Upper lobe of left lung (tissue), 6 donors: ENCODE measurements around the gene BCAM. TPM values are rescaled to one million over a fixed set of nuclear protein-coding genes. Genes with fewer than 3 reads are reported as not detected.

Experiments
- ATAC-seq, 2 donors: fragments of 200-7000 bp; cut with Tn5 transposase; one replicate each; pipeline ENCODE4 v1.9.1; 2022; ENCODE audit warnings: mild to moderate bottlenecking in 2 of 2, moderate library complexity in 2 of 2; ENCODE audit not compliant: low FRiP score in 2 of 2
- DNase-seq, 2 donors: peaks; one replicate each; pipeline ENCODE4 v3.0.0-alpha.2; 2019 to 2020
- H3K27ac ChIP-seq, 4 donors: fragments of 200-600 bp; sonication (generic); one replicate each; pipeline ENCODE4 v1.5.1; 2016 to 2019
- H3K27me3 ChIP-seq, 4 donors: fragments of 200-600 bp; sonication (generic); one replicate each; pipeline ENCODE4 v1.5.1; 2017 to 2019
- H3K36me3 ChIP-seq, 4 donors: fragments of 200-600 bp; sonication (generic); one replicate each; pipeline ENCODE4 v1.5.1; 2016 to 2019
- H3K4me1 ChIP-seq, 4 donors: fragments of 200-600 bp; sonication (generic); one replicate each; pipeline ENCODE4 v1.5.1; 2018 to 2019
- H3K4me3 ChIP-seq, 4 donors: fragments of 200-600 bp; sonication (generic); one replicate each; pipeline ENCODE4 v1.5.1; 2017 to 2019; ENCODE audit warnings: mild to moderate bottlenecking in 2 of 4, moderate library complexity in 1 of 4
- H3K9me3 ChIP-seq, 4 donors: fragments of 200-600 bp; sonication (generic); one replicate each; pipeline ENCODE4 v1.5.1; 2018 to 2019
- EP300 ChIP-seq, 4 donors: sonication (generic); formaldehyde crosslinking; IDR thresholded peaks; one replicate each; pipeline ENCODE4 v1.5.1; 2017; ENCODE audit warnings: antibody characterized with exemption in 4 of 4, control low read depth in 2 of 4
- POLR2A ChIP-seq, 4 donors: fragments of 450-650 bp; IDR thresholded peaks; one replicate each; pipeline ENCODE4 v1.5.1; 2016 to 2017; ENCODE audit warnings: antibody characterized with exemption in 4 of 4, mild to moderate bottlenecking in 2 of 4
- POLR2AphosphoS5 ChIP-seq, 2 donors: sonication (generic); formaldehyde crosslinking; IDR thresholded peaks; one replicate each; pipeline ENCODE4 v1.5.1; 2017; ENCODE audit warnings: antibody characterized with exemption in 2 of 2
- WGBS, 2 donors: methylation state at CpG; one replicate each; pipeline ENCODE4 v1.1.5; 2017 to 2018; 5-methylcytosine and 5-hydroxymethylcytosine counted together
- total RNA-seq, 6 donors: library from RNA; depleted of rRNA in 4 of 6; stranded (reverse); fragments of >200 nt in 4 of 6; gene quantifications; one replicate each; pipeline versions ENCODE4 v1.1.0 to v1.2.1, GENCODE V29; 2016 to 2021
- TF ChIP-seq, protein P1 (sequence below), 6 experiments: fragments of 450-650 bp in 4 of 6; fragments of 200-600 bp in 2 of 6; sonication (generic) in 2 of 6; IDR thresholded peaks; one replicate each; pipeline ENCODE4 v1.5.1; 2016 to 2019; ENCODE audit warnings: antibody characterized with exemption in 6 of 6
- donor health status: DM: no; HTN: no; CAD: no; lungs with moderate emphysema.
- donor health status: DM: no; HTN: yes; CAD: no; lungs with severe emphysema.

BCAM gene, protein sequence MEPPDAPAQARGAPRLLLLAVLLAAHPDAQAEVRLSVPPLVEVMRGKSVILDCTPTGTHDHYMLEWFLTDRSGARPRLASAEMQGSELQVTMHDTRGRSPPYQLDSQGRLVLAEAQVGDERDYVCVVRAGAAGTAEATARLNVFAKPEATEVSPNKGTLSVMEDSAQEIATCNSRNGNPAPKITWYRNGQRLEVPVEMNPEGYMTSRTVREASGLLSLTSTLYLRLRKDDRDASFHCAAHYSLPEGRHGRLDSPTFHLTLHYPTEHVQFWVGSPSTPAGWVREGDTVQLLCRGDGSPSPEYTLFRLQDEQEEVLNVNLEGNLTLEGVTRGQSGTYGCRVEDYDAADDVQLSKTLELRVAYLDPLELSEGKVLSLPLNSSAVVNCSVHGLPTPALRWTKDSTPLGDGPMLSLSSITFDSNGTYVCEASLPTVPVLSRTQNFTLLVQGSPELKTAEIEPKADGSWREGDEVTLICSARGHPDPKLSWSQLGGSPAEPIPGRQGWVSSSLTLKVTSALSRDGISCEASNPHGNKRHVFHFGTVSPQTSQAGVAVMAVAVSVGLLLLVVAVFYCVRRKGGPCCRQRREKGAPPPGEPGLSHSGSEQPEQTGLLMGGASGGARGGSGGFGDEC
- 100 to 1,000 TPM; 246 to 557 (median 274) TPM for total RNA-seq

DNA sequence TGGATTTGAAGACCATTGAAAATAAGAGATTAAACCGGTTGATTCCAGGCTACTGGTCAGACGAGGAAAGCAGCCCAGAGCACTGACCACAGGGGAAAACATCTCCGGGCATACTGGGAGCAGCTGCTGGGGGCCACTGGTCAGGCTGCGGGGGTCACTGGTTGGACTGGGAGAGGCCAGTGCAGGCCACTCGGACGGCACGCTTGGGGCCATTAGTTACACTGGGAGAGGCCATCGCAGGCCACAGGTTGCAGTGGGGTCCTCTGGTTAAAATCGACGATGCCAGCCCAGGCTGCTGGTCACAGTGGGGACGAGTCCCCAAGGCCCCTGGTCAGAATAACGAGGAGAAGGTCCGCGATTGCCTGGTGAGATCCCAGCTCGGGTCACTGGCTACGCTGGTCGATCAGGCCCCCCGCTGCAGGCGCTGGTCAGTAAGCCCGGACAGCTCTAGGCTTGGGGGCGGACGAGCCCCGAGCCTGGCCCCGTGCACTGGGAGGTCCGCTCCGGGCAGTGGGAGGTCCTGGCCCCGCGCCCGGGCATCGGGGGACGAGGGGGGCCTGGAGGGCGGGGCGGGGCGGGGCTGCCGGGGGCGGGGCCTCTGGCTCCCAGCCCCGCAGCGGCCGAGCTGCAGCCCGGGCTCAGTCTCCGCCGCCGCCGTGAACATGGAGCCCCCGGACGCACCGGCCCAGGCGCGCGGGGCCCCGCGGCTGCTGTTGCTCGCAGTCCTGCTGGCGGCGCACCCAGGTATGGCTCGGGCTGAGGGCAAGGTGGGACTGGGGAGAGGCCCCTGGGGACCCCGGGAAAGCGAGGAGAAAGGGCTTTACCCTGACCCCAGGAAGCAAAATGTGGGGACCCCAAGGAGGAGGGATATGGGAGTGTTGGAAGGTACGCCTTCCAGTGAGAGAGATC is at the start of gene BCAM:
TSS of gene BCAM (plus strand) at position 641 of the 909 bp plus-strand sequence. CDS start at position 663, 22 bp downstream.
- H3K27ac ChIP-seq: peak within 1 kb of the TSS; percentile 78 to 90 (median 81)
- 1 to 9% methylated on average over 13 to 24 of the region's 59 CpGs for WGBS, 2 donors
- no peaks in the 10 kb centered on the region for H3K9me3 ChIP-seq
- H3K36me3 ChIP-seq: peaks cover 0 to 15% (median 5%) of the 10 kb centered on the region in 4 donors
- DNase-seq: peak; percentile 87 to 96
- peak within 1 kb of the TSS; percentile 48 to 73 (median 62) for H3K4me3 ChIP-seq
- H3K4me1 ChIP-seq: peaks cover 30 to 38% (median 33%) of the 10 kb centered on the region in 4 donors
- peak; percentile 88 to 91 for ATAC-seq
- TF ChIP-seq EP300 (IDR thresholded peaks at IDR 0.05) (peak in 1 of 4 donors; percentile 30), POLR2AphosphoS5 (IDR thresholded peaks at IDR 0.05) (peak; percentile 36 to 70), POLR2A (IDR thresholded peaks at IDR 0.05) (peak in 2 of 4 donors; percentile 35 to 78)
- TF ChIP-seq, protein P1, sequence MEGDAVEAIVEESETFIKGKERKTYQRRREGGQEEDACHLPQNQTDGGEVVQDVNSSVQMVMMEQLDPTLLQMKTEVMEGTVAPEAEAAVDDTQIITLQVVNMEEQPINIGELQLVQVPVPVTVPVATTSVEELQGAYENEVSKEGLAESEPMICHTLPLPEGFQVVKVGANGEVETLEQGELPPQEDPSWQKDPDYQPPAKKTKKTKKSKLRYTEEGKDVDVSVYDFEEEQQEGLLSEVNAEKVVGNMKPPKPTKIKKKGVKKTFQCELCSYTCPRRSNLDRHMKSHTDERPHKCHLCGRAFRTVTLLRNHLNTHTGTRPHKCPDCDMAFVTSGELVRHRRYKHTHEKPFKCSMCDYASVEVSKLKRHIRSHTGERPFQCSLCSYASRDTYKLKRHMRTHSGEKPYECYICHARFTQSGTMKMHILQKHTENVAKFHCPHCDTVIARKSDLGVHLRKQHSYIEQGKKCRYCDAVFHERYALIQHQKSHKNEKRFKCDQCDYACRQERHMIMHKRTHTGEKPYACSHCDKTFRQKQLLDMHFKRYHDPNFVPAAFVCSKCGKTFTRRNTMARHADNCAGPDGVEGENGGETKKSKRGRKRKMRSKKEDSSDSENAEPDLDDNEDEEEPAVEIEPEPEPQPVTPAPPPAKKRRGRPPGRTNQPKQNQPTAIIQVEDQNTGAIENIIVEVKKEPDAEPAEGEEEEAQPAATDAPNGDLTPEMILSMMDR (IDR thresholded peaks at IDR 0.05): no peak
- no peaks in the 10 kb centered on the region for H3K27me3 ChIP-seq

DNA sequence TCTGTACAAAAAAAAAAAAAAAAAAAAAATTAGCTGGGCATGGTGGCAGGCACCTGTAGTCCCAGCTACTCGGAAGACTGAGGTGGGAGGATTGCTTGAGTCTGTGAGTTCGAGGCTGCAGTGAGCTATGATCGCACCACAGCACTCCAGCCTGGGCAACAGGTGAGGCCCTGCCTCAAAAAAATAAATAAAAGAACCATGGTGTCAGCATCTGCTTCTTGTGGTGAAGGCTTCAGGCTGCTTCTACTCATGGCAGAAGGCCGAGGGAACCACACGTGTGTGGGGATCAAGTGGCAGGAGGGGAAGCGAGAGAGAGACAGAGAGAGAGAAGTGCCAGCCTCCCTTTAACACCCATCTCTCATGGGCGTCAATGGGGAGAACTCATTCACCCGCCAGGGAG is 46.9 kb upstream of the BCAM start:
- peaks cover 12 to 50% (median 38%) of the 10 kb centered on the region in 4 donors for H3K36me3 ChIP-seq
- TF ChIP-seq EP300 (IDR thresholded peaks at IDR 0.05): no peak
- no peak for TF ChIP-seq POLR2AphosphoS5 (IDR thresholded peaks at IDR 0.05)
- no peak for DNase-seq
- WGBS, 2 donors: 85 to 94% methylated on average over 7 to 8 of the region's 8 CpGs
- H3K27ac ChIP-seq: no peak overlapping the region
- peaks cover 17 to 34% (median 25%) of the 10 kb centered on the region in 4 donors for H3K4me1 ChIP-seq
- H3K27me3 ChIP-seq: no peaks in the 10 kb centered on the region
- no peaks in the 10 kb centered on the region for H3K9me3 ChIP-seq
- no peak overlapping the region for H3K4me3 ChIP-seq
- no peak for ATAC-seq

DNA sequence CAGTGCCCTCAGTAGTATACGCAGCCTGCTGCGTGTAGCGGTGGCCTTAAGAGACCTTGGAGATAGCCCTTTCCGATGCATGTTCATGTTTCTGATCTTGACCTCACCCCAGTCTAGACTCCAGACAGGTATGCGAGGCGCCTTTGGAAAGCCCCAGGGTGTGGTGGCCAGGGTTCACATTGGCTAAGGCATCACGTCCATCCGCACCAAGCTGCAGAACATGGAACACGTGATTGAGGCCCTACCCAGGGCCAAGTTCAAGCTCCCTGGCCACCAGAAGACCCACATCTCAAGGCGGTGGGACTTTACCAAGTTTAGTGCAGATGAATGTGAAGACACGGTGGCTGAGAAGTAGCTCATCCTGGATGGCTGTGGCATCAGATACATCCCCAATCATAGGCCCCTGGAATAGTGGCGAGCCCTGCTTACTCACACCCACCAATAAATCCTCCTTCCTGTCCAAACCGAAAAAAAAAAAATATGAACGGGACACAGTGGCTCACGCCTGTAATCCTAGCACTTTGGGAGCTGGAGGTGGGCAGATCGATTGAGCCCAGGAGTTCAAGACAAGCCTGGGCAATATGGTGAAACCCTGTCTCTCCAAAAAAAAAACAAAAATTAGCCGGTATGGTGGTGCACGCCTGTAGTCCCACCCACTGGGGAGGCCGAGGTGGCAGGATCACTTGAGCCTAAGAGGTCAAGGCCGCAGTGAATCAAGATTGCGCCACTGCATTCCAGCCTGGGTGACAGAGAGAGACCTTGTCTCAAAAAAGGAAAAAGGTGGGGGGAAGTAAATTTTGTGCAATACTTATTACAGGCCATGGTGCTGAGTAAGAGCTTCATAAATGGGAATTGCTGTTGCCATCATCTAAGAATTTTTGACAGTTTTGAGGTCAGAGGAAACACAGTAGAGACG is 43.6 kb upstream of the BCAM start:
- peaks cover 0 to 17% (median 8%) of the 10 kb centered on the region in 4 donors for H3K4me1 ChIP-seq

DNA sequence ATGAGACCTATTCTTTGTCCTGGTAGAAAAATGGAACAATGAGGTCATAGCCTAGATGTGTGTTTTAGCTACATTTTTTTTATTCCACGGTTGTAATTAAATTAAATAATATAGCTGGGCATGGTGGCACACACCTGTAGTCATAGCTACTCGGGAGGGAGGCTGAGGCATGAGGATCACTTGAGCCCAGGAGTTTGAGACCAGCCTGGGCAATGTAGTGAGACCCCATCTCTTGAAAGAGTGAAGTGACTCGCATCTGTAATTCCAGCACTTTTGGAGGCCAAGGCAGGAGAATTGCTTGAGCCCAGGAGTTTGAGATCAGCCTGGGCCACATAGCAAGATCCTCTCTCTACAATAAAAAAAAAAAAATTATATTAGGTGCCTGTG is 43.0 kb upstream of the BCAM start:
- Histone ChIP-seq H3K4me1 (peaks cover 0 to 23% (median 11%) of the 10 kb centered on the region in 4 donors), H3K9me3 (no peaks in the 10 kb centered on the region), H3K27me3 (no peaks in the 10 kb centered on the region), H3K36me3 (peaks cover 0 to 11% (median under 1%) of the 10 kb centered on the region in 4 donors), H3K27ac (peak overlapping the region; percentile 12 to 69 (median 50)), H3K4me3 (no peak overlapping the region)
- TF ChIP-seq, protein P1 (IDR thresholded peaks at IDR 0.05): no peak
- TF ChIP-seq POLR2A (IDR thresholded peaks at IDR 0.05) (no peak), EP300 (IDR thresholded peaks at IDR 0.05) (no peak), POLR2AphosphoS5 (IDR thresholded peaks at IDR 0.05) (no peak)
- 84 to 91% methylated on average over 3 of the region's 3 CpGs for WGBS, 2 donors
- DNase-seq (no peak), ATAC-seq (no peak)

More for the DNA sequence above, 43.6 kb upstream of the BCAM start:
- H3K27ac ChIP-seq: peak overlapping the region in 3 of 4 donors; percentile 40 to 69 (median 60)
- H3K9me3 ChIP-seq: no peaks in the 10 kb centered on the region
- H3K4me3 ChIP-seq: no peak overlapping the region
- DNase-seq: peak in 1 of 2 donors; percentile 82
- H3K27me3 ChIP-seq: no peaks in the 10 kb centered on the region
- 77 to 80% methylated on average over 17 to 22 of the region's 22 CpGs for WGBS, 2 donors
- ATAC-seq: peak in 1 of 2 donors; percentile 28
- TF ChIP-seq POLR2A (IDR thresholded peaks at IDR 0.05) (no peak), POLR2AphosphoS5 (IDR thresholded peaks at IDR 0.05) (peak in 1 of 2 donors; percentile 66), EP300 (IDR thresholded peaks at IDR 0.05) (no peak)
- TF ChIP-seq, protein P1 (IDR thresholded peaks at IDR 0.05): no peak
- H3K36me3 ChIP-seq: peaks cover 0 to 17% (median 7%) of the 10 kb centered on the region in 4 donors
